Cardiac fibroblast (primary cell): ENCODE measurements around the gene FAM219A.

Experiments
- DNase-seq, 2 donors: peaks; one replicate each; pipeline versions ENCODE4 v3.0.0 to v3.0.0-alpha.2; 2010; ENCODE audit warnings: low read depth in 2 of 2
- H3K4me3 ChIP-seq, 2 donors: replicated peaks in 1 of 2; 1 replicate in 1 of 2; 2 replicates in 1 of 2; pipeline ENCODE4 v1.5.1; 2011; ENCODE audit warnings: low read depth in 2 of 2, low read length in 2 of 2, mild to moderate bottlenecking in 2 of 2, moderate library complexity in 1 of 2
- CTCF ChIP-seq: IDR thresholded peaks from one replicate; pipeline ENCODE4 v1.5.1; 2011; ENCODE audit warnings: low read depth, mild to moderate bottlenecking, low read length, inconsistent platforms

FAM219A gene

GRCh38 chr9:34408173-34408572 lies 50.2 kb downstream of the FAM219A start:
- DNase-seq: no peak
- H3K4me3 ChIP-seq: no peak overlapping the region
- TF ChIP-seq CTCF: no peak

DNA sequence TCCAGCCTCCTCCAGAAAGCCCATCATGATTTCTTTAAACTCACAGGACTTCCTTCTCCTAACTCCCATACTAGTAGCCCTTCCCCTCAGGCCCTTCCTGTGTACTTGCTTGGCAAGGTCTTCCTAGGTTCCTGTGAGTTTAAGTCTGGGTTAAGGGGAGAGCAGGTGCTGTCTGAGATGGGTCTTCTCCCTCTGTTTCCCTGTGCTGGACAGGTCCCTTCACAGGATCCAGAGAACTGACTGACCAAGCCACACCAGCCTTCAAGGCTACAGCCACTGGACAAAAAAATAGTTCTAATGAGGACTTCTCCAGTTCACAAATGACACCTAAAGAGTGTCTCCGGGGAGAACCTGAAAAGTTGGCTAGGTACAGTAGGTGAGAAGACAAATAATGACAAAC lies 52.2 kb downstream of the FAM219A start:
- no peak for DNase-seq
- no peak overlapping the region for H3K4me3 ChIP-seq
- no peak for TF ChIP-seq CTCF

- DNase-seq: peak in 1 of 2 donors; percentile 56
- TF ChIP-seq CTCF: no peak
- H3K4me3 ChIP-seq: no peak overlapping the region
Measured at GRCh38 chr9:34405719-34406118, 52.7 kb downstream of the FAM219A start.

GRCh38 chr9:34403554-34404380 lies 54.6 kb downstream of the FAM219A start:
- peak; percentile 74 to 75 for DNase-seq
- TF ChIP-seq CTCF: peak; percentile 99
- H3K4me3 ChIP-seq: no peak overlapping the region

- H3K4me3 ChIP-seq: no peak overlapping the region
- no peak for DNase-seq
- no peak for TF ChIP-seq CTCF
Measured at GRCh38 chr9:34400686-34401602, 57.4 kb downstream of the FAM219A start.

GRCh38 chr9:34400275-34400674 lies 58.1 kb downstream of the FAM219A start:
- no peak overlapping the region for H3K4me3 ChIP-seq
- no peak for DNase-seq
- no peak for TF ChIP-seq CTCF
